Heart left ventricle (tissue), 13 donors: ENCODE results near the gene LGALS3BP.

Source experiments
- CTCF ChIP-seq, 12 donors: fragments of 200-600 bp; sonication (generic) in 4 of 12; IDR thresholded peaks; one replicate each; pipeline versions ENCODE4 v1.5.0 to v1.8.0; 2018 to 2022; ENCODE audit warnings: antibody characterized with exemption in 12 of 12, mild to moderate bottlenecking in 5 of 12
- POLR2A ChIP-seq, 2 donors: fragments of 450-650 bp; IDR thresholded peaks; one replicate each; pipeline ENCODE4 v1.6.1; 2017; ENCODE audit warnings: antibody characterized with exemption in 2 of 2, mild to moderate bottlenecking in 2 of 2, moderate library complexity in 2 of 2
- donor health status: ischemic (EF 13 %, LVEDD 7.1; RV severe dilation, severe dysfunction).
- donor health status: DM: no; HTN: yes; CAD: no.
- donor health status: DM: no; HTN: no; CAD: no.
- donor health status: ischemic (EF 25% LVEDD 6.9; RV normal size, moderate dysfunction).
- donor health status: ischemic (EF 25% LVEDD 5.7; RV mildly dilated, moderate dysfunction).
- donor health status: ischemic (EF 35%, LVEDD 5.7; RV mildly dilated, moderate dysfunction).
- donor health status: nonischemic (EF 11% LVEDD 7.7; RV severe dilation, severe dysfunction).
- donor health status: DM: yes; HTN: yes; CAD: no.
- donor health status: PGD.
- donor health status: ischemic (EF 29% LVEDD 5.4; RV normal size, mild dysfunction).
- donor health status: nonischemic (EF 23%, LVEDD 6.1; RV moderate dilation, normal function).

DNA sequence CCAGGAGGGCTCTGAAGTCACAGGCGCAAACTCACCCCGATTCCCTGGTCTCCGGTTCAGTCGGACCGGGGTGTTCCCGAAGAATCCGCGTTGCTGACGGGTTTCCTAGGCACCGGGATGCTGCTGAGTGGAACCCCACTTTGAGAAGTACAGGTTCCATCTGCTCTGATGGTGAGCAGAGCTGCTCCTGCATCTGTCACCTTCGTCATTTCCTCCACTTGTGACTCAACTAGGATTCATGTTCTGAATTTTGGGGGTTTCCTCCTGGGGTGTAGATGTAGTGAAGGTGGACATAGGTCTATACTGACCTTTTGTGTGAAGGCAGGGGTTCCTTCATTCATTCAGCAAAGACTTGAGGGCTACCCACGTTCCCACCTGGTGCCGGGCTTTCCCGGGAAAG lies 25.0 kb downstream of the LGALS3BP start:
- no peak for TF ChIP-seq CTCF (IDR thresholded peaks at IDR 0.05)
- TF ChIP-seq POLR2A (IDR thresholded peaks at IDR 0.05): no peak
